Immature natural killer cell (primary cell): ENCODE data around the gene TGFBR3. TPM values are rescaled to one million over a fixed set of nuclear protein-coding genes. Genes with fewer than 3 reads are reported as not detected.

Source experiments
- DNase-seq, 3 donors: peaks; one replicate each; pipeline ENCODE4 v3.0.0; 2022; ENCODE audit warnings: mixed read lengths in 1 of 3
- H3K27ac Mint-ChIP-seq, 6 donors: one replicate each; pipeline ENCODE4 v1.8.0; 2020; ENCODE audit warnings: mixed read lengths in 6 of 6, mild to moderate bottlenecking in 5 of 6, inconsistent platforms in 4 of 6, moderate library complexity in 3 of 6
- H3K27me3 Mint-ChIP-seq, 3 donors: one replicate each; pipeline ENCODE4 v1.8.0; 2020 to 2021; ENCODE audit warnings: low read depth in 3 of 3, mild to moderate bottlenecking in 3 of 3, mixed read lengths in 3 of 3, moderate library complexity in 3 of 3, inconsistent platforms in 1 of 3
- H3K36me3 Mint-ChIP-seq, 3 donors: one replicate each; pipeline ENCODE4 v1.8.0; 2020; ENCODE audit warnings: mixed read lengths in 3 of 3, inconsistent platforms in 2 of 3, mild to moderate bottlenecking in 2 of 3
- H3K4me1 Mint-ChIP-seq, 2 donors: one replicate each; pipeline ENCODE4 v1.8.0; 2020; ENCODE audit warnings: inconsistent platforms in 2 of 2, mild to moderate bottlenecking in 2 of 2, mixed read lengths in 2 of 2, moderate library complexity in 1 of 2
- H3K4me3 Mint-ChIP-seq, 5 donors: one replicate each; pipeline ENCODE4 v1.8.0; 2020; ENCODE audit warnings: mild to moderate bottlenecking in 5 of 5, mixed read lengths in 5 of 5, inconsistent platforms in 3 of 5, moderate library complexity in 3 of 5
- H3K9me3 Mint-ChIP-seq, 6 donors: one replicate each; pipeline ENCODE4 v1.8.0; 2020; ENCODE audit warnings: mild to moderate bottlenecking in 6 of 6, mixed read lengths in 6 of 6, inconsistent platforms in 4 of 6, moderate library complexity in 3 of 6
- polyA plus RNA-seq, 3 donors: library from polyadenylated mRNA; unstranded; fragments of 300-500 nt; fragmentation: Illumina TruSeq; gene quantifications; one replicate each; pipeline ENCODE4 v1.2.3, GENCODE V29; 2021

TGFBR3 gene
- polyA plus RNA-seq, 3 donors from 2014 or later: 141 to 245 (median 183) TPM

GRCh38 chr1:91895832-91896556 lies 10.0 kb upstream of the TGFBR3 start:
- DNase-seq: no peak
- H3K9me3 Mint-ChIP-seq: no peaks in the 10 kb centered on the region
- H3K36me3 Mint-ChIP-seq: peaks cover 0 to 17% (median 0%) of the 10 kb centered on the region in 3 donors
- H3K27ac Mint-ChIP-seq: peak overlapping the region in 5 of 6 donors; percentile 3 to 68 (median 10)
- H3K27me3 Mint-ChIP-seq: peaks cover 0 to 6% (median 0%) of the 10 kb centered on the region in 3 donors
- H3K4me1 Mint-ChIP-seq: peaks cover 27 to 29% of the 10 kb centered on the region in 2 donors
- peak overlapping the region in 1 of 5 donors; percentile 3 for H3K4me3 Mint-ChIP-seq

- Mint-ChIP-seq H3K9me3 (no peaks in the 10 kb centered on the region), H3K27me3 (peaks cover 0 to 5% (median 0%) of the 10 kb centered on the region in 3 donors), H3K27ac (peak overlapping the region in 2 of 6 donors; percentile 12 to 46), H3K36me3 (peaks cover 0 to 17% (median 0%) of the 10 kb centered on the region in 3 donors), H3K4me3 (no peak overlapping the region), H3K4me1 (peaks cover 34 to 36% of the 10 kb centered on the region in 2 donors)
- DNase-seq: no peak
Observed at GRCh38 chr1:91894036-91894761, 8.2 kb upstream of the TGFBR3 start.

GRCh38 chr1:91891969-91892368 lies 6.0 kb upstream of the TGFBR3 start:
- peaks cover 0 to 3% (median 0%) of the 10 kb centered on the region in 3 donors for H3K27me3 Mint-ChIP-seq
- H3K36me3 Mint-ChIP-seq: peaks cover 0 to 17% (median 0%) of the 10 kb centered on the region in 3 donors
- H3K27ac Mint-ChIP-seq: peak overlapping the region in 4 of 6 donors; percentile 13 to 52 (median 44)
- H3K4me1 Mint-ChIP-seq: peaks cover 38 to 50% of the 10 kb centered on the region in 2 donors
- no peaks in the 10 kb centered on the region for H3K9me3 Mint-ChIP-seq
- DNase-seq: peak in 2 of 3 donors; percentile 36 to 54
- peak overlapping the region in 4 of 5 donors; percentile 3 to 60 (median 36) for H3K4me3 Mint-ChIP-seq

GRCh38 chr1:91891454-91891853 lies 5.5 kb upstream of the TGFBR3 start:
- no peak for DNase-seq
- Mint-ChIP-seq H3K4me1 (peaks cover 43 to 55% of the 10 kb centered on the region in 2 donors), H3K27ac (peak overlapping the region in 4 of 6 donors; percentile 38 to 67 (median 50)), H3K4me3 (peak overlapping the region in 4 of 5 donors; percentile 3 to 60 (median 39)), H3K27me3 (peaks cover 4 to 5% (median 4%) of the 10 kb centered on the region in 3 donors), H3K9me3 (no peaks in the 10 kb centered on the region), H3K36me3 (peaks cover 0 to 17% (median 3%) of the 10 kb centered on the region in 3 donors)

- Mint-ChIP-seq H3K27ac (peak overlapping the region in 2 of 6 donors; percentile 21 to 64), H3K9me3 (no peaks in the 10 kb centered on the region), H3K27me3 (peaks cover 10 to 11% (median 10%) of the 10 kb centered on the region in 3 donors), H3K4me3 (no peak overlapping the region), H3K4me1 (peaks cover 34 to 47% of the 10 kb centered on the region in 2 donors), H3K36me3 (peaks cover 2 to 12% (median 3%) of the 10 kb centered on the region in 3 donors)
- DNase-seq: no peak
Observed at GRCh38 chr1:91889717-91890459, 3.9 kb upstream of the TGFBR3 start.

- H3K4me3 Mint-ChIP-seq: peak overlapping the region; percentile 99
Observed at GRCh38 chr1:91885213-91885715, 687 bp downstream of the TGFBR3 start.

GRCh38 chr1:91884459-91885212 lies 1.3 kb downstream of the TGFBR3 start:
- peaks cover 7 to 20% (median 12%) of the 10 kb centered on the region in 3 donors for H3K27me3 Mint-ChIP-seq
- H3K27ac Mint-ChIP-seq: peak overlapping the region; percentile 84 to 96 (median 94)
- no peaks in the 10 kb centered on the region for H3K9me3 Mint-ChIP-seq
- peak overlapping the region; percentile 99 for H3K4me3 Mint-ChIP-seq
- H3K4me1 Mint-ChIP-seq: peaks cover 50 to 72% of the 10 kb centered on the region in 2 donors
- H3K36me3 Mint-ChIP-seq: peaks cover 6 to 8% (median 7%) of the 10 kb centered on the region in 3 donors
- peak; percentile 35 to 47 (median 43) for DNase-seq

More at GRCh38 chr1:91885213-91885715, 687 bp downstream of the TGFBR3 start:
- Mint-ChIP-seq H3K9me3 (no peaks in the 10 kb centered on the region), H3K36me3 (peaks cover 6 to 8% (median 7%) of the 10 kb centered on the region in 3 donors), H3K27me3 (peaks cover 7 to 20% (median 12%) of the 10 kb centered on the region in 3 donors), H3K27ac (peak overlapping the region; percentile 84 to 96 (median 94)), H3K4me1 (peaks cover 49 to 72% of the 10 kb centered on the region in 2 donors)
- DNase-seq: peak; percentile 52 to 66 (median 62)

- Mint-ChIP-seq H3K4me1 (peaks cover 57 to 76% of the 10 kb centered on the region in 2 donors), H3K4me3 (peak overlapping the region; percentile 99), H3K27me3 (peaks cover 7 to 20% (median 12%) of the 10 kb centered on the region in 3 donors), H3K9me3 (no peaks in the 10 kb centered on the region), H3K27ac (peak overlapping the region; percentile 84 to 96 (median 95)), H3K36me3 (peaks cover 6 to 8% (median 7%) of the 10 kb centered on the region in 3 donors)
- DNase-seq: peak; percentile 32 to 47 (median 34)
Observed at GRCh38 chr1:91883470-91883869, 2.5 kb downstream of the TGFBR3 start.

GRCh38 chr1:91881280-91881679 lies 4.7 kb downstream of the TGFBR3 start:
- Mint-ChIP-seq H3K27me3 (peaks cover 5 to 16% (median 8%) of the 10 kb centered on the region in 3 donors), H3K4me3 (peak overlapping the region; percentile 63 to 99 (median 81)), H3K27ac (peak overlapping the region; percentile 71 to 88 (median 84)), H3K36me3 (peaks cover 3 to 7% (median 6%) of the 10 kb centered on the region in 3 donors), H3K9me3 (no peaks in the 10 kb centered on the region), H3K4me1 (peaks cover 72 to 81% of the 10 kb centered on the region in 2 donors)
- no peak for DNase-seq

GRCh38 chr1:91879733-91880132 lies 6.2 kb downstream of the TGFBR3 start:
- peaks cover 0 to 11% (median 1%) of the 10 kb centered on the region in 3 donors for H3K27me3 Mint-ChIP-seq

GRCh38 chr1:91877574-91878208 lies 8.3 kb downstream of the TGFBR3 start:
- H3K36me3 Mint-ChIP-seq: peaks cover 0 to 4% (median 0%) of the 10 kb centered on the region in 3 donors
- peak overlapping the region; percentile 47 to 78 (median 75) for H3K4me3 Mint-ChIP-seq
- no peak for DNase-seq
- H3K9me3 Mint-ChIP-seq: no peaks in the 10 kb centered on the region
- H3K27ac Mint-ChIP-seq: peak overlapping the region; percentile 55 to 92 (median 86)
- peaks cover 92 to 96% of the 10 kb centered on the region in 2 donors for H3K4me1 Mint-ChIP-seq
- peaks cover 0 to 4% (median 0%) of the 10 kb centered on the region in 3 donors for H3K27me3 Mint-ChIP-seq

More at GRCh38 chr1:91879733-91880132, 6.2 kb downstream of the TGFBR3 start:
- no peak for DNase-seq
- H3K36me3 Mint-ChIP-seq: peaks cover 4 to 7% (median 6%) of the 10 kb centered on the region in 3 donors
- no peaks in the 10 kb centered on the region for H3K9me3 Mint-ChIP-seq
- peak overlapping the region; percentile 54 to 91 (median 66) for H3K27ac Mint-ChIP-seq
- H3K4me3 Mint-ChIP-seq: peak overlapping the region; percentile 29 to 75 (median 60)
- H3K4me1 Mint-ChIP-seq: peaks cover 85 to 94% of the 10 kb centered on the region in 2 donors
